Stimulated activated CD4-positive, alpha-beta T cell treated with anti-CD3 and anti-CD28 coated beads, Interleukin-4, amount 100 ng/mL, for 48 hours (primary cell): ENCODE data around the gene DDO.

Experiments used
- DNase-seq, 2 donors: peaks; one replicate each; pipeline ENCODE4 v3.0.0-alpha.2; 2020; ENCODE audit warnings: low read depth in 2 of 2

Gene DDO

DNA sequence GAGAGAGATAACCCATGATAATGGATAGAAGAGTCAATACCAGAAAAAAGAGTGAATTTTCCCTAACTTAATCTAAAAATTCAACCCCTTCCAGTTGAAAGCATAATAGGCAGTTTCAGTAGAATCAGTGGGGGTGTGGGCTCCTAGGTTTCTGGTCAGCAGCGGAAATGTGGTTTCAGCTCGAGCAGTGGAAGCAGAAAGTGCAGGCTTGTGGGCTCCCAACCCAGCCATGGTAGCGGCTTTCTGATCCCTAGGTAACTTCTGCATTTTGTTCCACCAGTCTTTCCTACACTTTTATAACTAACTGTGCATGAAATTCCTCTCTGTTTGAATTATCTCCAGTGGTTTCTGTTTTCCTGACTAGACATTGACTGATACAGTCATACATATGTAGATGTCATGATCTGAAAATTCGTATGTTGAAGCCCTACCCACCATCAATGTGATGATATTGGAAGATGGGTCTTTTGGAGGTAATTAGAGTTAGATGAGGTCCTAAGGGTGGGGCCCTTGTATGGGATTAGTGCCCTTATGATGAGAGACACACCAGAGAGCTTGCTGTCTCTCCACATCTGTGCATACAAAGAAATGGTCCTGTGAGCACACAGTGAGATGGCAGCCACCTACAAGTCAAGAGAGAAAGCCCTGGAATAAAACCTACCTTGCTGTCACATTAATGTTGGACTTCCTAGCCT, 6.5 kb upstream of the DDO start:
- DNase-seq, result no peak

GRCh38 chr6:110419028-110419739, 3.8 kb upstream of the DDO start:
- no peak for DNase-seq

- DNase-seq, result no peak
These were observed 3.2 kb upstream of the DDO start for GRCh38 chr6:110418594-110418993.

- no peak for DNase-seq
These were observed 706 bp downstream of the DDO start for GRCh38 chr6:110414669-110415068.

- no peak for DNase-seq
These were observed 3.0 kb downstream of the DDO start for GRCh38 chr6:110412360-110412759.

DNA sequence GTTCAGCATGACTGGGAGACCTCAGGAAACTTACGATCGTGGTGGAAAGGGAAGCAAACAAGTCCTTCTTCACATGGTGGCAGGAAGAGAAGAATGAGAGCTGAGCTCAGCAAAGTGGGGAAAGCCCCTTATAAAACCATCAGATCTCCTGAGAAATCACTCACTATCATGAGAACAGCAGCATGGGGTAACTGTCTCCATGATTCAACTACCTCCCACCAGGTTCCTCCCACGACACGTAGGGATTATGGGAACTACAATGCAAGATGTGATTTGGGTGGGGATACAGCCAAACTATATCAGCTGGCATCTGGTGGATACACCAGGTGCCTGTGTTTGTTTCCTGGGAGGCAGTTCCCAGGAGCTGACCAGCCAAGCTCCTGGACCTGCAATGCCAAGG, 4.9 kb downstream of the DDO start:
- DNase-seq, result no peak

DNA sequence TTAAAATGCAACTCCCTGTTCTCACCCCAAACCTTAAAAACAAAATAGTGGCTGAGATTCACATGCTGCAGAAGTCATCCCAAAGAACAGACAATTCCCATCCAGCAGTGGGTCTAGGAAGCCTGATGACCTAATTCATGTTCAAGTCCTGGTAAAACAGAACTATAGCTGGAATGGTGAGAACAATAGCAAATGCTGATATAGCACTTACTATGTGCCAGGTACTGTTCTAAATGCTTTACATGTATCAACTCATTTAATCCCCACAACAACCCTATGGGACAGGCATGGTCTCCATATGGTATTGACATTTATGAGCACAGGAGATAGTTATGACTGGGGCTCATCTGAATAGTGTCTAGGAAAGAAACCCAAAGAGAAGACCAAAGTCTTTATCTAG, 5.6 kb downstream of the DDO start:
- no peak for DNase-seq

DNA sequence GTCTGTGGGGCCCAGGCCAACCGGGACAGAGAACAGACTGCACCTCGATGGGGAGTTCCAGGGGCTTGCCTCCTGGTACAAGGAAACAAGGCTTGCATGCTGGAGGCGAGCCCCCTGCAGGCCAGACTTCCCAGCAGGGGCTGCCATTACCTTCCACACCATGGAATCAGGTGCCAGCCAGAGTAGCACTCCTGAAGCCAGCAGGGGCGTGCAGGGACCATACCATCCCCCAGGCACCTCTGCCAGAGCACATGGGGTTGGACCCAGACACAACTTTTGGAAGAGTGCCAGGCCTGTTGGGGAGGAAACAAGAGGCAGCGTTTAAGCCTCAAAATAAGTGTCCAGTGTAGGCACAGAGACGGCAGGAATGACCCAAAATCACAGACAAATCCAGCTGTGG, 6.5 kb downstream of the DDO start:
- DNase-seq, result no peak

DNA sequence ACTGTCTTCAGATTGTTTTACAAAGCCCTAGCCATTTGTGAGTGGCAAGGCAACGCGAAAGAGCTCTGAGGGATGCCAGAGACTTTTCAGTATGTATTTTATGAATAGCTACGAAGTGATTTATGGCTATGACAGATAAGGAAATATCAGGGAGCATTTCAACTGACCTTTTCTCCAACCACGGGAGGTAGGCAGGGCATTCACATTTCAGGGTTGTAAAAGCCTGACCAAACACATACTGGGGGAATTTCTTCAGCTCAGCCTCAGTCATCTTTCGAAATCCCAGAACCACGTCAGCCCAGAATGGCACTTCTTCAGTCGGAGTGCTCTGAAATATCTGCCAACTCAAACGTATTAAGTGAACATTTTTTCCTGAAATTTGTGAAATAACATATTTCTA, 10.8 kb downstream of the DDO start:
- no peak for DNase-seq

- no peak for DNase-seq
These were observed 13.7 kb downstream of the DDO start for GRCh38 chr6:110401585-110402176.

GRCh38 chr6:110400208-110400607, 15.2 kb downstream of the DDO start:
- DNase-seq, result no peak

- no peak for DNase-seq
These were observed 15.9 kb downstream of the DDO start for GRCh38 chr6:110399219-110400071.

- DNase-seq, result no peak
These were observed 16.6 kb downstream of the DDO start for GRCh38 chr6:110398778-110399177.

GRCh38 chr6:110395221-110395620, 20.2 kb downstream of the DDO start:
- DNase-seq, result no peak

- no peak for DNase-seq
These were observed 21.0 kb downstream of the DDO start for GRCh38 chr6:110394409-110394808.

- DNase-seq, result no peak
These were observed 22.6 kb downstream of the DDO start for GRCh38 chr6:110392727-110393126.

GRCh38 chr6:110390404-110390803, 25.0 kb downstream of the DDO start:
- no peak for DNase-seq

GRCh38 chr6:110389689-110390382, 25.5 kb downstream of the DDO start:
- no peak for DNase-seq

GRCh38 chr6:110387986-110388385, 27.4 kb downstream of the DDO start:
- no peak for DNase-seq

- DNase-seq, result no peak
These were observed 29.9 kb downstream of the DDO start for GRCh38 chr6:110385458-110385863.

DNA sequence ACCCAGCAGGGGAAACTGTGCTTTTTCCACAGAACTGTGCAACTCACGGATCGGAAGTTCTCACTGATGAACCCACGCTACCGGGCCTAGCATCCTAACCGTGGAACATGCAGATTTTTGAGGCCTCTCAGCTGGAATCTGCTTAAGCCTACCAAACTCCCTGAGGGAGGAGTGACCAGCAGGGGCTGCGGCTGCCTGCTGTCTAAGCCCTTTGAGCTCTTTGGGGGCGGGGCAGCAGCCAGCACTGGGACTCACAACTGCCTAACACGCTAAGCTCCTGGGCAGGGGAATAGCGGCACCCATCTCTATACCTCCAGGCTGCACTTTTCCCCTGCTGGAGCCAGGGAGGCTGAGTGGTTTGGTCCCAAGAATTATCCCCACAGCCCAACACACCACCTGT, 36.8 kb downstream of the DDO start:
- DNase-seq, result no peak

DNA sequence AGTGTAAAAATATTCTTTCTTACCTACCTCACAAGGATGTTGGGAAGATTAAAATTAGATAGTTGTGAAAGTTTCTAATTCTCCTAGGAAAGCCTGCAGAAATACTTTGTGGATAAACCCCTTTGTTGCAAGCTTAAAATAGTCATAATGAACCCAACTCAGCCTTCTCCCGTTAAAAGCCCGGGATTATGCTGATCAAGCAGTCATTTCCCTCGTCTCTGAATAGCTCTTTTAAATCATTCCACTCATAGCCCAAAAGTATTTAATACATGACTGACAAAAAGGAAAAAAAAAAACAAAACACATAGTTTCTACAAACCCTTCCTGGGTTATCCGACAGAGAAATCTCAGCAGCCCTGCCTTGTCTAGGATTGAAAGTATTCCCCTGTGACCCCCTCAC, 46.3 kb downstream of the DDO start:
- DNase-seq, result no peak
